Activated CD8-positive, alpha-beta memory T cell treated with anti-CD3 and anti-CD28 coated beads, Interleukin-2, amount 50 U/mL, for 48 hours (primary cell): ENCODE results near the gene PNRC2.
"Not testable (repeated sequence)": the region's sequence is repeated elsewhere in the genome, so short reads cannot be mapped to it uniquely, and the experiment has no call there.

ENCODE experiments used
- DNase-seq: peaks from one replicate; pipeline ENCODE4 v3.0.0-alpha.2; 2020

The PNRC2 gene

GRCh38 chr1:23995431-23995837 lies 35.8 kb downstream of the PNRC2 start:
- no peak for DNase-seq

GRCh38 chr1:23996700-23997229 lies 37.1 kb downstream of the PNRC2 start:
- DNase-seq: no peak

- no peak for DNase-seq
These were observed 38.2 kb downstream of the PNRC2 start for GRCh38 chr1:23997812-23998211.

GRCh38 chr1:23999156-23999671 lies 39.6 kb downstream of the PNRC2 start:
- DNase-seq: no peak

- DNase-seq: no peak
These were observed 43.1 kb downstream of the PNRC2 start for GRCh38 chr1:24002695-24003094.

GRCh38 chr1:24003331-24003972 lies 43.8 kb downstream of the PNRC2 start:
- DNase-seq: no peak

- no peak for DNase-seq
These were observed 44.5 kb downstream of the PNRC2 start for GRCh38 chr1:24004132-24004531.

GRCh38 chr1:24005163-24005562 lies 45.5 kb downstream of the PNRC2 start:
- no peak for DNase-seq

GRCh38 chr1:24007079-24007478 lies 47.5 kb downstream of the PNRC2 start:
- no peak for DNase-seq

GRCh38 chr1:24008574-24009184 lies 49.1 kb downstream of the PNRC2 start:
- not testable (repeated sequence) for DNase-seq

GRCh38 chr1:24009406-24009805 lies 49.8 kb downstream of the PNRC2 start:
- no peak for DNase-seq

- no peak for DNase-seq
These were observed 51.0 kb downstream of the PNRC2 start for GRCh38 chr1:24010650-24011049.

GRCh38 chr1:24012878-24013277 lies 53.2 kb downstream of the PNRC2 start:
- not testable (repeated sequence) for DNase-seq
